GM20000 (cell line): ENCODE data around the gene S100A2.

Experiments used
- DNase-seq: peaks from one replicate; pipeline ENCODE4 v3.0.0; 2012; ENCODE audit warnings: low spot score
- TF ChIP-seq, protein P1 (sequence below): IDR thresholded peaks from 2 replicates; pipeline ENCODE4 v1.5.1; 2012; ENCODE audit warnings: mild to moderate bottlenecking, control low read depth; ENCODE audit errors: extremely low read depth, missing control alignments

The S100A2 gene

DNA sequence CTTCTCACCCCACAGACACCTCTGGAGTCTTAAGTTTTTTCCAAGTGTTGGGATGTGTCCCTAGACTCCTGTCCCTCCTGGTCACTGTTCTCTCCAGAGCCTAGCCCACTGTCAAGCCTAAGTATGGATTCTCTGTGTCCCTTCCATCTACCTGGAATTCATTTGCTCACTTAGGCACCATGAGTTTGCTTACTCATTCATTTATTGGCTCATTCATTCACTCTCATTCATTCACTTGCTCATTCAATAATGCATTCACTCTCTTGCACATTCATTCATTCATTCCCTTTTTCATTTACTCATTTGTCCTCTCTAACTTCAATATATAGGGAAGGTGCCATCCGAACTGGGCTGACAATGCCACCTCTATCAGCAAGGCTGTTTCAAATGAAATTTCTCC lies 45.7 kb upstream of the S100A2 start:
- TF ChIP-seq, protein P1, sequence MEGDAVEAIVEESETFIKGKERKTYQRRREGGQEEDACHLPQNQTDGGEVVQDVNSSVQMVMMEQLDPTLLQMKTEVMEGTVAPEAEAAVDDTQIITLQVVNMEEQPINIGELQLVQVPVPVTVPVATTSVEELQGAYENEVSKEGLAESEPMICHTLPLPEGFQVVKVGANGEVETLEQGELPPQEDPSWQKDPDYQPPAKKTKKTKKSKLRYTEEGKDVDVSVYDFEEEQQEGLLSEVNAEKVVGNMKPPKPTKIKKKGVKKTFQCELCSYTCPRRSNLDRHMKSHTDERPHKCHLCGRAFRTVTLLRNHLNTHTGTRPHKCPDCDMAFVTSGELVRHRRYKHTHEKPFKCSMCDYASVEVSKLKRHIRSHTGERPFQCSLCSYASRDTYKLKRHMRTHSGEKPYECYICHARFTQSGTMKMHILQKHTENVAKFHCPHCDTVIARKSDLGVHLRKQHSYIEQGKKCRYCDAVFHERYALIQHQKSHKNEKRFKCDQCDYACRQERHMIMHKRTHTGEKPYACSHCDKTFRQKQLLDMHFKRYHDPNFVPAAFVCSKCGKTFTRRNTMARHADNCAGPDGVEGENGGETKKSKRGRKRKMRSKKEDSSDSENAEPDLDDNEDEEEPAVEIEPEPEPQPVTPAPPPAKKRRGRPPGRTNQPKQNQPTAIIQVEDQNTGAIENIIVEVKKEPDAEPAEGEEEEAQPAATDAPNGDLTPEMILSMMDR: no peak
- DNase-seq: no peak

GRCh38 chr1:153610811-153611301 lies 45.2 kb upstream of the S100A2 start:
- TF ChIP-seq, protein P1: no peak
- DNase-seq: no peak

DNA sequence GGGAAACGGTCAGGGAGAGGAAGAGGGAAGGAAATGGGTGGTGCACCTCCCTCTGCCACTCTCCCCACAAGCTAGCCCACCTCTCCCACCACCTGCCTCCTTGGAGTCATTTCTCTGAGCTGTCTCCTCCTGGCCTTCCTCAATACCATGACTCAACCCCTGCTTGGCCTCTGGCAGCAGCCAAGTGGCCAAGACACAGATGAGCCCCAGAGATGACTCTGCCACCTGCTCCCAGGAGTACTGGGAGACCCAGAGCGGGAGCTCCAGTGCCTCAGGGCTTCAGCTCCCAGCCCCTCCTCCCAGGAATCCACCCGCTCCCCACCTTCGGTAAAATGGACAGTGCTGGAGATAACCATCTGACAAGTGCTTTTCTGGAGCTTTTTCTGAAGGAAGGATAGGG lies 44.7 kb upstream of the S100A2 start:
- TF ChIP-seq, protein P1: no peak
- DNase-seq: no peak

- TF ChIP-seq, protein P1: no peak
- no peak for DNase-seq
These were observed 43.9 kb upstream of the S100A2 start for GRCh38 chr1:153609585-153609907.

GRCh38 chr1:153608742-153609584 lies 43.3 kb upstream of the S100A2 start:
- no peak for DNase-seq

GRCh38 chr1:153608089-153608682 lies 42.5 kb upstream of the S100A2 start:
- DNase-seq: no peak
- TF ChIP-seq, protein P1: no peak

More at GRCh38 chr1:153608742-153609584, 43.3 kb upstream of the S100A2 start:
- TF ChIP-seq, protein P1: no peak

- no peak for DNase-seq
- TF ChIP-seq, protein P1: no peak
These were observed 41.7 kb upstream of the S100A2 start for GRCh38 chr1:153607381-153607780.
